NCI-H82 treated with DMSO at 0.1 percent for 48 hours (cell line): ENCODE results near the gene PDLIM1.
"Not testable (repeated sequence)": the region's sequence is repeated elsewhere in the genome, so short reads cannot be mapped to it uniquely, and the experiment has no call there.

ENCODE experiments used
- DNase-seq: peaks from one replicate; lab custom pipeline; 2025; ENCODE audit not compliant: unreplicated experiment; lab: John Stamatoyannopoulos, UW

Gene PDLIM1

DNA sequence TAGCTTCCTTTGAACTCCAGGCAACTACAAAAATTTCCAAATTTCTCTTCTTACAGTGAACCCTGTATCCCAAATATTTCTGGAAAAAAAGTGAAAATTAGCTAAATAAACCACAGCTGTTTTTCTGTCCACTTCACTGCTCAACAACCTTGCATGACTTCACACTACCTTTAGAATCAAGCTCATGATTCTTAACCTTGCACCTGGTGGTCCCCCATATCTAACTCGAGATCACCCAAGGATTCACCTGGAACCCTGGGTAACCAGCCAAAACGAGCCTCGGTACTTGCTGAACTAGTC, 47.5 kb downstream of the PDLIM1 start:
- no peak for DNase-seq

- no peak for DNase-seq
Measured at GRCh38 chr10:95242581-95243317, 48.1 kb downstream of the PDLIM1 start.

DNA sequence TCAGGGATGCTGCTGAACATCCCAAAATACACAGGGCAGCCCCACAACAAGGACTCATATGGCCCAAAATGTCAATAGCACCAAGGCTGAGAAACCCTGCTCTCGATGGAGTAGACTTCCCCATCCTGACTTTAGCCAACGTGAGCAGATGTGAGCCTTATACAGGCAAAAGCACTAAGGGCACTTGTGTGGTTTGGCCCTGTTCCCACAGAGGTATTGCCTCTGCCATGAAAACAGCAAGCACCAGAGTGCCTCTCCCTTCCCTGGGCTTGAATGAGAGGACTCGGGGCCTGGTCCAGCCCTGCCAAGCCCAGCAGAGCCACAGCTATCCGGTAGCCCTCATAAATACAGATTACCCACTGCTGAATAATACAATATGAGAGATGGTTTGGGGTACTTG, 49.3 kb downstream of the PDLIM1 start:
- no peak for DNase-seq

GRCh38 chr10:95240811-95241210, 50.0 kb downstream of the PDLIM1 start:
- no peak for DNase-seq

DNA sequence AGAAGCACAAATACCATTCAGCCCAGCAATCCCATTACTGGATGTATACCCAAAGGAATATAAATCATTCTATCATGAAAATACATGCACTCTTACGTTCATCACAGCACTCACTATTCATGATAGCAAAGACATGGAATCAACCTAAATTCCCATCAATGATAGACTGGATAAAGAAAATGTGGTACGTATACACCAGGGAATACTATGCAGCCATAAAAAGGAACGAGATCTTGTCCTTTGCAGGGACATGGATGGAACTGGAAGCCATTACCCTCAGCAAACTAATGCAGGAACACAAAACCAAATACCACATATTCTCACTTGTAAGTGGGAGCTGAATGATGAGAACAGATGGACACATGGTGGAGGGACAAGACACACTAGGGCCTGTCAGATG, 50.7 kb downstream of the PDLIM1 start:
- DNase-seq, result not testable (repeated sequence)

DNA sequence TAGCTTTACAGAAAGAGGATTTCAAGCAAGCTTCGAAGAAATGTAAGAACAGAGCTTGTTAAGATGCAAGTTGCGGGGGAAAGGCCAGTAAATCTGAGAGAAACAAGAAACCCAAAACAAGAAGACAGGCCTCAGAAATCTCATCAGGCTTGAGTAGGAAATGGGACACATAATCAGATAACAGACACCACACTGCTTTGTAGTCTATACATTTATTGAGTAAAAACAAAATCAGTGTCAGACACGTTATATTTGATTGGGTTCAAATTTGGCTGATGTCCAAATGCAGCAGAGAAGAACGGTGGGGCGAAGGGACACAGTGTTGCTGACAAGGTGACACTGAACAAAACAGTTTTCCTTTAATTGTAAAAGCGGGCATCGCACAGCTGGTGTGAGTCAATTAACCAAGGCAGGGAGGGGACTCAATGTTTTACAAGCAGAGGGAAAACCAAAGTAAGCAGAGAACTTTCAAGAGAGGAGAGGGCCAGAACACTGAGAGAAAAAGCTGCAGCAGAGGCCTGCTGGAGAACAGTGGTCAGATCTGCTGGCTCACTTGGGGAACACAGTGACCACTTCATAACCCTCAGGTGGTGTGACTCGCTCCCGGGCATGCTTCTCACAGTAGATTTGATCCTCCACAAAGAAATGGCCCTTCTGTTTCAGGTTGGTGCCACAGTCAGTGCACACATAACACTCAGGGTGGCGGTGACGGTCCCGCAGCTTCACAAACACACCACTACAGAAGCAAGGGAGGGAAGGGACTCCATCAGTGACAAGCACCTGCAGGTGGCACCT, 53.2 kb downstream of the PDLIM1 start:
- DNase-seq, result no peak

- DNase-seq, result no peak
Measured at GRCh38 chr10:95236068-95236903, 54.5 kb downstream of the PDLIM1 start.

DNA sequence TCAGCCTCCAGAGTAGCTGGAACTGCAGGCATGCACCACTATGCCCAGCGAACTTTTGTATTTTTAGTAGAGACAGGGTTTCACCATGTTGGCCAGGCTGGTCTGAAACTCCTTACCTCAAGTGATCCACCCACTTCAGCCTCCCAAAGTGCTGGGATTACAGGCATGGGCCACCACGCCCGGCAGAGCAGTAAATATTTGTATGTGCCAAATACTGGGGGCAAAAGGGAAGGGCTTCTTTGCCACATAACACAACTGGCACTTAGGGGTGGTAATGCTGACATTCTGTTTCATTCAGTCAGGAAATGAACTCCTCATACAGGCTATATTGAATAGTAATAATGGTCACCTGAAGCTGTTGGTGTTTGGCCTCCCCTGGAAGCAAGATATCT, 55.1 kb downstream of the PDLIM1 start:
- DNase-seq, result no peak

DNA sequence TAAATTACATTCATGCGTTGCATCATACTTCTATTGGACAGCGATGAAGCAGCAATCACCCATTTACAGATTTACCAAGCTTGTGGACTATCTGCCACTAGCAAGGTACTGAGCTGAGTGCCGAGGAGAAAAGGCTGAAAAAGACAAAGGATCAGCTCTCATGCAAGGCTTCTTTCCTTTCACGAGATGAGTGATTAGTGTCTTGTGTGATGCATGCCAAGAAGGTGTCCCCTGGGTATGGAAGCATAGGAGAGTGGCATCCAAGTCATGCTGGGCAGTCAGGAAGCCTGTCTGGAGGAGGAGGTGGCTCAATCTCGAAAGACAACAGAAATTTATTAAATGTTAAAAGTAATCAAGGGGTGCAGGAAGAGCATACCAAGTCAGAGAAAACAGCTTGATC, 55.9 kb downstream of the PDLIM1 start:
- no peak for DNase-seq

- no peak for DNase-seq
Measured at GRCh38 chr10:95233377-95234034, 57.3 kb downstream of the PDLIM1 start.

- DNase-seq, result not testable (repeated sequence)
Measured at GRCh38 chr10:95230677-95231586, 59.9 kb downstream of the PDLIM1 start.

- no peak for DNase-seq
Measured at GRCh38 chr10:95229724-95230627, 60.8 kb downstream of the PDLIM1 start.

- DNase-seq, result not testable (repeated sequence)
Measured at GRCh38 chr10:95228934-95229723, 61.7 kb downstream of the PDLIM1 start.

- no peak for DNase-seq
Measured at GRCh38 chr10:95225136-95225535, 65.7 kb downstream of the PDLIM1 start.

- no peak for DNase-seq
Measured at GRCh38 chr10:95221124-95221523, 69.7 kb downstream of the PDLIM1 start.

GRCh38 chr10:95220539-95220938, 70.3 kb downstream of the PDLIM1 start:
- DNase-seq, result no peak

DNA sequence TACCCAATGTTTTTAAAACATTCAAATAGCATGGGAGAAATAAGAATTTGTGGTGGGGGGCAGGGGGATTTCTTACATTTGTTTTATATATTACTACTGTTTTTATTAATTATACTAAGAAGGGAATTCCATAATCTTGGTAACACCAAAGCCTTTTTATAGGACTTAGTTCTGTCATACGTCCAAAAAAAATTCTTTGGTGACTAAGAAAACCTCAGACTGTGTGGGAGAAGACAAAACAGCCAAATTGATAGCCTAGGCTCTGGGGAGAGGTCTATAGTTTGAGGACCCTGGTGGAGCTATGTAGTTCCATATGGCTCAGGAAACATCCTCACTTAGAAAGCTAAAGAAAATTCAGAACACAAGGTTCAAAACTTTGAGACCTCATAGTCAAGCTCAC, 73.3 kb downstream of the PDLIM1 start:
- DNase-seq, result no peak

DNA sequence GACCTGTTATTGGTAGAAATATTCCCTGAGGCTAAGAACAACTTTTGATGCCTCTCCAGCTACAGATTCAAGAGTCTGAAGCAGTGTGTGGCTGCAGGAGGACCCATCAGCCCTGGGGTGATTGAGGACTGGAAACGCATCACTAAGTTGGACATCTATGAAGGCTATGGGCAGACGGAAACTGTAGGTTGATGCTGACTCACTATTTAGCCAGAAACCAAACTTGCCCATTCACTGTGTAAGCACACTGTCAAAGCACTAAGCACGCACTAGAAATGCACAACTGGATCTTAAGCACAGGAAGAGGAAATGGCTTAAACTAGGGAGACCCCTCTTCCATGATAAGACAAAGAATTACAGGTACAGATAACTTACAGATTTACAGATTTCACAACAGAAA, 76.0 kb downstream of the PDLIM1 start:
- DNase-seq, result no peak
